ENCODE results near the gene ZNF48.

DNA sequence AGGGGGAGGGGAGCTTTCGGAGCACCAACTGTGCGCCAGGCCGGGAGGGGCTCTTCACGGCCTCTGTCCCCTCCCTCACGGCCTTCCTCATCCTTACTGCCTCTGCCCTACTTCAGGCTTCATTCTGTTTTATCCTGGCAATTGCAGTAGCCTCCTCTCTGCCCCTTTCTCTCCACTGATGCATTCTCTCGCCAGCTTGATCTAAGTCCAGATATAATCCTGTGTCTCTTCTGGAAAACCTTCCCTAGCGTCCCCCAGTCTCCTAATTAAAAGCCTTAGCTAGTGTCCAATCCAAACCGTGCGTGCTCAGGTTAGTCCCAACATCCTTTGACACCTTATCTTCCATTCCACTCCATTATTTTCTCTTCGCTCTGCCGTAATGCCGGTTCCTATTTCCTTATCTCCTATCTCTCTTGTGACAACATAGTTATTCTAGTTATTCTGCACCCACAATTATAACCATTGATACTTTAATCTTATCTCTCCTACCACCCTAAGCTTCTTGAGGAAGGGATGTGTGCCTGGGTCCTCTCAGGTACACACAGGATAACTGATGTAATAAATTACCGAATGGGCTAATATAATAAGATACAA is 869 bp downstream of the ZNF48 start:
- TF ChIP-seq POLR2AphosphoS5 (IDR thresholded peaks at IDR 0.05; ENCODE audit: low read depth, low read length), result no peak
- no peak for TF ChIP-seq MAX (IDR thresholded peaks at IDR 0.05; ENCODE audit: low read depth)
- TF ChIP-seq, protein P1, sequence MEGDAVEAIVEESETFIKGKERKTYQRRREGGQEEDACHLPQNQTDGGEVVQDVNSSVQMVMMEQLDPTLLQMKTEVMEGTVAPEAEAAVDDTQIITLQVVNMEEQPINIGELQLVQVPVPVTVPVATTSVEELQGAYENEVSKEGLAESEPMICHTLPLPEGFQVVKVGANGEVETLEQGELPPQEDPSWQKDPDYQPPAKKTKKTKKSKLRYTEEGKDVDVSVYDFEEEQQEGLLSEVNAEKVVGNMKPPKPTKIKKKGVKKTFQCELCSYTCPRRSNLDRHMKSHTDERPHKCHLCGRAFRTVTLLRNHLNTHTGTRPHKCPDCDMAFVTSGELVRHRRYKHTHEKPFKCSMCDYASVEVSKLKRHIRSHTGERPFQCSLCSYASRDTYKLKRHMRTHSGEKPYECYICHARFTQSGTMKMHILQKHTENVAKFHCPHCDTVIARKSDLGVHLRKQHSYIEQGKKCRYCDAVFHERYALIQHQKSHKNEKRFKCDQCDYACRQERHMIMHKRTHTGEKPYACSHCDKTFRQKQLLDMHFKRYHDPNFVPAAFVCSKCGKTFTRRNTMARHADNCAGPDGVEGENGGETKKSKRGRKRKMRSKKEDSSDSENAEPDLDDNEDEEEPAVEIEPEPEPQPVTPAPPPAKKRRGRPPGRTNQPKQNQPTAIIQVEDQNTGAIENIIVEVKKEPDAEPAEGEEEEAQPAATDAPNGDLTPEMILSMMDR (IDR thresholded peaks at IDR 0.05), result no peak
- TF ChIP-seq EZH2phosphoT487 (IDR thresholded peaks at IDR 0.05; ENCODE audit: borderline replicate concordance, low read depth), result no peak
- TF ChIP-seq EP300 (IDR thresholded peaks at IDR 0.05; ENCODE audit: borderline replicate concordance in 1 of 2, low read depth in 1 of 2, low read length in 1 of 2), result no peak
- TF ChIP-seq, protein P2, sequence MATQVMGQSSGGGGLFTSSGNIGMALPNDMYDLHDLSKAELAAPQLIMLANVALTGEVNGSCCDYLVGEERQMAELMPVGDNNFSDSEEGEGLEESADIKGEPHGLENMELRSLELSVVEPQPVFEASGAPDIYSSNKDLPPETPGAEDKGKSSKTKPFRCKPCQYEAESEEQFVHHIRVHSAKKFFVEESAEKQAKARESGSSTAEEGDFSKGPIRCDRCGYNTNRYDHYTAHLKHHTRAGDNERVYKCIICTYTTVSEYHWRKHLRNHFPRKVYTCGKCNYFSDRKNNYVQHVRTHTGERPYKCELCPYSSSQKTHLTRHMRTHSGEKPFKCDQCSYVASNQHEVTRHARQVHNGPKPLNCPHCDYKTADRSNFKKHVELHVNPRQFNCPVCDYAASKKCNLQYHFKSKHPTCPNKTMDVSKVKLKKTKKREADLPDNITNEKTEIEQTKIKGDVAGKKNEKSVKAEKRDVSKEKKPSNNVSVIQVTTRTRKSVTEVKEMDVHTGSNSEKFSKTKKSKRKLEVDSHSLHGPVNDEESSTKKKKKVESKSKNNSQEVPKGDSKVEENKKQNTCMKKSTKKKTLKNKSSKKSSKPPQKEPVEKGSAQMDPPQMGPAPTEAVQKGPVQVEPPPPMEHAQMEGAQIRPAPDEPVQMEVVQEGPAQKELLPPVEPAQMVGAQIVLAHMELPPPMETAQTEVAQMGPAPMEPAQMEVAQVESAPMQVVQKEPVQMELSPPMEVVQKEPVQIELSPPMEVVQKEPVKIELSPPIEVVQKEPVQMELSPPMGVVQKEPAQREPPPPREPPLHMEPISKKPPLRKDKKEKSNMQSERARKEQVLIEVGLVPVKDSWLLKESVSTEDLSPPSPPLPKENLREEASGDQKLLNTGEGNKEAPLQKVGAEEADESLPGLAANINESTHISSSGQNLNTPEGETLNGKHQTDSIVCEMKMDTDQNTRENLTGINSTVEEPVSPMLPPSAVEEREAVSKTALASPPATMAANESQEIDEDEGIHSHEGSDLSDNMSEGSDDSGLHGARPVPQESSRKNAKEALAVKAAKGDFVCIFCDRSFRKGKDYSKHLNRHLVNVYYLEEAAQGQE (IDR thresholded peaks at IDR 0.05; ENCODE audit: low read depth, low read length), result no peak
- no peak for TF ChIP-seq YY1 (IDR thresholded peaks at IDR 0.05; ENCODE audit: low read depth)
- no peak for TF ChIP-seq FOXJ3 (CRISPR knock-in tag; IDR thresholded peaks at IDR 0.05)
- TF ChIP-seq TAF1 (IDR thresholded peaks at IDR 0.05; ENCODE audit: borderline replicate concordance, low read depth, low read length), result no peak
- TF ChIP-seq ELF1 (IDR thresholded peaks at IDR 0.05), result no peak

Measured in SK-N-SH (cell line).